SKM-1 treated with dmso at 0.1 percent for 144 hours (cell line): ENCODE data around the gene MST1.
"Not testable (repeated sequence)": the region's sequence is repeated elsewhere in the genome, so short reads cannot be mapped to it uniquely, and the experiment has no call there.

ENCODE experiments used
- DNase-seq: peaks from one replicate; lab custom pipeline; 2025; ENCODE audit not compliant: unreplicated experiment; lab: John Stamatoyannopoulos, UW

MST1 gene

DNA sequence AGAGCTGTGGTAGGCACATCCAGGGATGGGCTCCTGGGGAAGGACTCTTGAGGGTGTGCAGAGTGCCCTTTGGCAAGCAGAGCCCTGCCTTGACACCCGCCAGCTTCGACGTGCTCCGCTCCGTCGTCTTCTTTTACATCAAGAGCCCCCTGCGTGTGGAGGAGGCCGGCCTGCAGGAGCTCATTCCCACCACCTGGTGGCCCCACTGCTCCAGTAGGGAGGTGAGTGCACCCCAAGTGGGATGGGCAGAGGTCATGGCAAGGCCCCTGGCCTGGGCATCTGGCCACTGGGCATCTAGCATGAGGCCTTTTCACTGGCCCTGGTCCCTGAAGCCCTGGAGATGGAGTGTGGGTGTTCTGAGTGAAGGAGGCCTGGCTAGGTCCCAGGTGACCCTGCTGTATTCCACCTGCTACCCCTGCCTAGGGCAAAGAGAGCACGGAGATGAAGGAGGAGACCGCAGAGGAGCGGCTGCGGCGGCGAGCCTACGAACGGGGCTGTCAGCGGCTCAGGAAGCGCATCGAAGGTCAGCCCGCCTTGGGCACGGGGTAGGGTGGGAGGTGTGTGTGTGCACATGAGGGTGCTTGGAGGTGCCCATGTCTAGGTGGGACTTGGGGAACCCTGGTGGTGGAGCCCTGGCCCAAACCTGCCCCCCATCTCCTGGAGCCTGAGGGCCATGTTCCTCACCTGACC is 12.3 kb upstream of the MST1 start:
- DNase-seq: no peak

DNA sequence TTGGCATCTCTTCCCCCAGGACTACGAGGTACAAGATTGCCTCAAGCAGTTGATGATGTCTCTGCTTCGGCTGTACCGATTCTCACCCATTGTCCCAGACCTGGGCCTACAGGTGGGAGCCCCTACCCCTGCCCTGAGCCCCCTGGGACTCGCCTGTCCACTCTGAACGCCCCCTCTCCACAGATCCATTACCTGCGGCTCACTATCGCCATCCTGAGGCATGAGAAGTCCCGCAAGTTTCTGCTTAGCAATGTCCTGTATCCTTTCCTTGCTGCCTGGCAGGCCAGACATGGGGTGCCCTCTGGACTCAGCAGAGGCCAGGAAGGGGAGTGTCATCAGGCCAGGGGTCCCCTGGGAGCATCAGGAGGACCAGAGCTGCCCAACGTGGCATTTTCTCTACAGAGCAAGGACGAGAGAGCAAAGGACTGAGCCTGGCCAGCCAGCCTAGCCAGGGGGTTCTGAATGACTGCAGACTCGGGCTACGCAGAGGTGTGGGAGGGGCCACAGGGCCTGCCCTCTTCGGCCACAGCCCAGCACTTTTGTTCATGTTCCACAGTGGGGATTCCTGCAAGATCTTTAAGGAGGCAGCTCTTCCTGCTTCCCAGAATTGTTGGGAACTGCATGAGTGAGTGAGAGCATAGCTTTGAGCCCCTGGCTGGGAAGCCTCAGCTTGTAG is 11.3 kb upstream of the MST1 start:
- DNase-seq: no peak

DNA sequence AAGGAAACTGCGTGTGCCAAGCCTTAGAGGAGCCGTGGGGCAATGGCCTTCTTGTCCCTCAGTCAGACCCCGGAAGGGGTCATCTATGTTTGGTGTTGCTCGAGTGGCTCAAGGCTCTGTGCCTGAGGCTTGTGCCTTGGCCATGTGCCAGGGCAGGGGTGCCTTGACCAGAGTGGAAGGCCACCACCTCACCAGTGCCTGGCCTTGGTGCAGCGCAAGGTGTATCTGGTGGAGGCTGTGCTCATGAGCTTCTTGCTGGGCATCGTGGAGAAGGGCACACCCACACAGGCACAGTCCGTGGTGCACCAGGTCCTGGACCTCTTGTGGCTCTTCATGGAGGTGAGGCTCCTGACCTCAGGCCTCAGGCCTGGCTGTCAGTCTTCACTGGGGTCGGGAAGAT is 10.7 kb upstream of the MST1 start:
- no peak for DNase-seq

DNA sequence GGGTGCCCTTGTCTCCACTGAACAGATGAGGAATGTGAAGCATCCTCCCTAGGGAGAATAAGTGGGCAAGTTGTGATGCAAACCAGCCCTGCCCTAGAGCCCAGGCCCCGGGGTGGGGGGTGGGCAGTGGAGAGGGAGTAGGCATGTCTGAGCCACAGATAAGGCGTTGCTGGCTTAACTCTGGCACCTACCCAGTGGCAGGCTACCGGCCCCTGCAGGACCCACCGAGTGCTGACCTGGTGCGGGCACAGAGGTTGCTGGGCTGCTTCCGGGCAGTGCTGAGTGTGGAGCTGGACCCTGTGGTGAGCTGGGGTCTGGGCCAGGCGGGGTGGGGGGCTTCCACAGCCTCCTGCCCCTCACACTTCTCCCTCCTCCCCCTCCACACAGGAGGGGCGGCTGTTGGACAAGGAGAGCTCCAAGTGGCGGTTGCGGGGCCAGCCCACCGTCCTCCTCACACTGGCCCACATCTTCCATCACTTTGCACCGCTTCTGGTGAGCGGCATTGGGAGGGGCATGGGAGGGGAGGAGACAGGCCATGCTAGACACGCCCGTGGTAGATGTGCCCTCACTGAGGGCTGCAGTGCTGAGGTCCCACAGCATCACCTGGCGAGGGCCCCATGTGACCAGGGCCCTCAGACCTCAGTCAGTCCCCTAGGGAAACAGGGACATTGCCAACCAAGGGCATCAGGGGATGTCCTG is 10.2 kb upstream of the MST1 start:
- DNase-seq: no peak

DNA sequence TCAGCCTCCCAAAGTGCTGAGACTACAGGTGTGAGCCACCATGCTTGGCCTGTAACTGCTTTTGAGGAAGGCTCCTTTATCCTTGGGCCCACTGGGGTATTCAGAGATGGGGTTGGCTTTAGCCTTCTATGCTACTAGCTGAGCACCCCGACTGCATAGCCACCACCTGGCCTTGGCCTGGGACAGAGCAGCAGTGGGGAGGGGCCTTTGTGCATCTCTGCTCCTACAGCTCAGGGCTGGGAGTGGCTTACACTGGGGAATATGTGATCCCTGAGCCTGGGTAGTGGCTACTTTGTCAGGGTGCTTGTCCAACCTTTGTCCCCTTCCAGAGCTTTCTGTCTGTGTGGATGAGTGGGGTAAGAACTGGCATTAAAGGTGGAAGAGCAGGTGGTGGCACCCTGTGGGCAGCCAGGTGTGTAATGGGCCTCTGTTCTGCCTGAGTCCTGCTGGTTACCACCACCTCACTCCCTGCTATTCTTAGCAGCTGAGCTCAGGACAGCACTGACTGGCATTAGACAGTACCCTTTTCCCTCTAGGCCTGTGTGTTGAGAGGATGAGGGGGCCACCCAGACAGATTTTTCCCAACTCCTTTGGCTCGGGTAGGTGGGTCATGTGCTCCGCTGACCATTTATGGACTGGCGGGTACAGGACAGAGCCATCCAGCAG is 6.2 kb upstream of the MST1 start:
- DNase-seq: not testable (repeated sequence)

DNA sequence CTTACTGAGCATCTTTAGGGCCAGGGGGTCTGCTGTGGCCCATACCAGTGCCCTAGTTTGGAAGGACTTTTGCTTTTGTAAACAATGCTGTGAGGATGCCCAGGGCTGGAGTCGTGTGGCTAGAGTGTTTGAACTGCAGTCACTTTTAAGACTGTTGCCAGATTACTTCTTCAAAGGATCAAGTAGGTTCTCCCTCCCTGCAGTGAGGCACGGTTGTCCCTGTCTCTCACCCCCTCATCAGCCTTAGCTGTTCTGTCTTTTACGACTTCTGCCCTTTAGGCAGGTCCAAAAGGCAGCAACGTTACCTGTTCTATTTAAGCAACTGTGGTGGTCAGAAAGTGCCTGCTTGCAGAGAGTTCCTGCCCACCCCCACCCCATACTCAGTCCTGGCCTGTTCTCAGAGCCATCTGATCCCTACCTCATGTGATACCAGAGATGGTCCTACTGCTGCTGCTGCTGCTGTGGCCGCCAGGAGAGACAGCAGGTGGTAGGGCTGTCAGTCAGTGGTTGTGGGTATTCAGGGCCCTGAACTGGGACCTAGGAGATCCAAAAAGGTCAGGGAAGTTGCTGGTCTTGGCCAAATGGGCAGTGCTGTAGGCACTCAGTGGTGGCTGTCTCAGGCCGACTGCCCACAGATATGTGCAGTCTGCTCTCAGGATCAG is 5.3 kb upstream of the MST1 start:
- not testable (repeated sequence) for DNase-seq

DNA sequence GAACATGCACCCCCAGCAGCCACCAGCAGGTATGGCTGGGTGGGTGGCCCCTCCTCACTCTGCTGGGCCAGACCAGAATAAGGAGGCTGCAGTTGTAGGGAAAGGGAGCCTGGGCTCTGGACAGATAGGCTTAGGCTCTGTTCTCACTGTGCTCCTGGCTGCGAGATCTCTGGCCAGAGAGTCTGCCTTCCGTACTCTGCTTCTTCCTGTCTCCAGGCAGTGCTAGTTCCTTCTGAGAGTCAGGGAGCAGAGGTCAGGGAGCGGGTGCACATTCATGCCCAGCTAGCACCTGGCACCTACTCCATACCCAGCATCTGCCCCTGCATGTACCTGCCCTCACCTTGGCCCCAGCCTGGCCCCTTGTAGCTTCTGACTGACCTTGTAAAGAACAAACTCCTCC is 2.2 kb upstream of the MST1 start:
- DNase-seq: not testable (repeated sequence)

DNA sequence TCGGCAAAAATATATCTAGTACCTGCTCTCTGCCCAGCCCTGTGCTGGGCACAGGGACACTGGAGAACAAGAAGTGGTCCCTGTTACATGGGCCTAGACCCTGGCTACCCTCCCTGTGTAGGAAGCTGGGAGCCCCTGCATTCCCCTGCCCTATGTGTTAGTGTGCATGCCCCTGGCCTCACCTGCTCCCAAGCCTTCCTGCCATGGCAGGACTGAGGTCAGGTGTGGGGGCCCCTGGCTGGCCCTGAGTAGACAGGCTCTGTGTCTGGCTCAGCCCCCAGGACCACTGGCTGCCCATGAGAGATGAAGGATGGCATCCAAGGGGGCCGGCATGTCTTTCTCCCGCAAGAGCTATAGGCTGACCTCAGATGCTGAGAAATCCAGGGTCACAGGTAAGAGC is 1.6 kb upstream of the MST1 start:
- not testable (repeated sequence) for DNase-seq

DNA sequence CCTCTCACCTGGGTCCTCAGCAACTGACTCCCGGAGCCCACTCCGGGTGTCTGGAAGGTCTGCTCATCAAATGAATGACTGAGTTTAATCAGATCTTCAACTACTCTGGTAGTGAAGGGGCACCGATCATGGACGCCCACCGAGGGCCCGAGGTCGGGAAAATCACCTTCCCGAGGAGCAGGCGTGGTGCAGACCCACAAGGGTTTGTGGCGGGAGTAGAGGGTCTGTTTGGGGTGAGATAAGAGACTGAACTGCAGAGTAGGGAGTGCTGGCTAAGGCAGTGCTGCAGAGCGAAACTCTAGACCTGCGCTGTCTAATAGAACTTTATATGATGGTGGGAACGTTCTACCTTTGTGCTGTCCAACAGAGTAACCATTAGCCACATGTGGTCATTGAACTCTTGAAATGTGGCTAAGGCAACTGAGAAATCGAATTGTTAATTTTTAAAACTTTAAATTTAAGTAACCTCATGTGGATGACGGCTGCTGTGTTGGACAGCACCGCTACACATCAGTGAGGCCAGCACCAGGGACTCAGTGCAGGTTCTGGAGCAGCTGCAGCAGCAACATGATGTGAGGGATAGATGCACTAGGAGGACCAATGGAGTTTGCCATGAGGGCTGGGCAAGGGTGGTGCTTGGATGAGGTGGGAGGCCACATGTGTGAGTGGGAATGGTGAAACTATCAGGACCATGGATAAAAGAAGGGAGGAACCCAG is 792 bp upstream of the MST1 start:
- not testable (repeated sequence) for DNase-seq

DNA sequence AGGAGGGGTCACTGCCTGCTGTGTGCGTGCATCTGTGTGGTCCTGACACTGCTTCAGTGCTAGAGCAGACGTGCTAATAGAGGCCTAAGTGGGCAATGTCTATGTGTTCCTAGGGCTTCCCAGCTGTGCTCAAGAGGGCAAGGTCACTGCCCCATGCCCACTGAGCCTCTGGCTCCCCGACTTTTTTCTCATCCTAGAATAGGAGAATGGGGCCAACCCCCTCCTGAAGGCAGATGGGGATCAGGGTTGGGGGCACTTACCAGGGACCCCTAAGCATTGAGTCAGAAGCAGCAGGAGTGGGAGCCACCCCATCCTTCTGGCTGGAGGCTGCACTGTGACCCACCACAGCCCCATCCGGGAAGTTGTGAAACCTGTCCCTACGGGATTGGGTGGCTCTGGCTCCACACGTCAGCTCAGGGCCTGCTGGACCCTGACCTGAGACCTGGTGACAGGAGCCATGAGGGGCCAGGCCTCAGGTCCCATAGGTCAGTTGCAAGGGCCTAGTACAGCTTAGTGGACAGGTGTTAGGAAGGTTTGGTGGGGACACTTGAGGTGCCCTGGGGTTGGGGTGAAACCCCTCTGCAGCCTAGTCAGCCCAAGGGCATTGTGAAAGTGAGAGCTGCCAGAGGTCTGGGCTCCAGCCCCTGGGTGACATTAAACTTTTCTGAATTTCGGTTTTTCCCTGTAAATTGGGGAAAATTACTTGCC is 782 bp downstream of the MST1 start:
- not testable (repeated sequence) for DNase-seq

DNA sequence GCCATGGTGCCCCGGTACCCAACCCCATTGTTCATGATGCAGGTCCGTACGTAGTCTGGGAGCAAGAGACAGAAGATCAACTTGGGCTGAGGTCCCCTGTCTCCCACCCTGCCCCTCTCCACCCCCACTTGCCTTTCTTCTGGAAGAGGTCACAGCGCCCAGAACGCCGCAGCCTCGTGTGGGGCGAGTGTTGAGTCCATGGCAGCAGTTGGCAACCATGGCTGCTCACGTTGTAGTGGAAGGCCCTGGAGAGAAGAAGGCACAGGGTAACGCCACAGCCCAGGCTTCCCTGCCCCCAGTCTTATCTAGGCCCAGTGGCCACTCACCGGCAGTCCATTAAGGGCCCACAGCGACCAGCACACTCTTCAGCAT is 1.9 kb downstream of the MST1 start:
- DNase-seq: not testable (repeated sequence)

DNA sequence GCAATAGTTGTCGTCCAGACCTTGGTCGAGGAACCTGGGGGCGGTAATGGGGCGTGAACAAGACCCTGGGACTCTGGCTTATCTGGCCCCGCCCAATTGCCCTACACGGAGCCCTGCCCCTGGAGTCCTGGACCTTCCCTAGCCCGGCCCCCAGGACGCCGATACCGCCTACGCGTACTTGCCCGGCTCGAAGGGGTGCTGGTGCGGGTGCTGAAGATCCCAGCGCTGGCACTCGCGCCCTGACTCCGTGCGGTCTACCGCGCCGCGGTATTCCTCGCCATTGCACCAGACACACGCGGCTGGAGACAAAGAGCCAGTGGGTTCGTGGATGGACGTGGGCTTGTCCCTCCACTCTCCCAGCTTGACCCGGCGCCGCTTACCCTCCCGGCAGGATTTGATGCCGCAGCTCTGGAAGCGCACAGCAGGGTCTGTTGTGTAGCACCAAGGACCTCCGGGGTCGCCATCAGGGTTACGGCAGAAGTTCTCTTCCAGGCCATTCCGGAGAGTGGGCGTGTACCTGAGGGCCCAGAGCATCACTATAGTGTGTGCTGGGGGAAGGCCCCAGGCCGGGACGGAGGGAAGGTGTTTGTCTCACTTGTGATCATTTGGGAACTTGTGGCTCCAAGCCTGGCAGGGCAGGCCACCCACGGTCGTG is 2.4 kb downstream of the MST1 start:
- not testable (repeated sequence) for DNase-seq

DNA sequence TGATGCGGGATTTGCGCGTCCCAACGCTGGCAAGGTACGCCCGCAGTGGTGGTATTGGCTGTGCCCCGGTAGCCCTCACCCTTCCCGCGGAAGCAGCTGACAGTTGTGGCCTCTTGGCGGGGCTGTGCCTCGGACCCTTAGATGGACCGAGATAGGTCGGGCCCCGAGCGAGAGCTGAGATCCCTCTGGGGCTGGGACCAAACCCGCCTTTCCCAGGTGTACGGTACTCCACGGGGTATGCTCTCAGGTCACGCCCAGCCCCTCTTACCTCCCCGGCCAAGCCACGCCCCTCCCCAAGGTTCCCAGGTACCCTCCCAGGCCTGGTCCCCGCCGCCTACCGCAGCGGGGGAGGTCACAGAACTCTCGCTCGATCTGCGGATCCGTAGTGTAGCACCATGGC is 2.9 kb downstream of the MST1 start:
- DNase-seq: not testable (repeated sequence)

DNA sequence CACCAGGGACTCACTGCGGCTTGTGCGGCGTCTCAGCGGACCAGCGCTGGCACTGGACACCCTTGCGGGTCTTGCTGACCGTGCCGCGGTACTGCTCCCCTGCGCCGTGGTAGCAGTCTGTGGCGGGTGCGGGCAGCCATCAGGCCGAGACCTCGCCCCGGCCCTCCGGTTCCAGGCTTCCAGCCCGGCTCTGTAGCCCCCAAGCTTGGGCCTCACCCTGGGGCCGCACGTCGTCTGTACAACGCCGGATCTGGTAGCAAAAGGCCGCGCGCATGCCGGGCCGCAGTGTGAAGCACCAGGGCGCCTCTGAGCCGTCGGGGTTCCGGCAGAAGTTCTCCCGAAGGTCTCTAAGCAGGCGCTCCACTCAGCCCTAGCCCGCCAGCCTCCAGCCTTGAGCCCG is 3.4 kb downstream of the MST1 start:
- DNase-seq: not testable (repeated sequence)

DNA sequence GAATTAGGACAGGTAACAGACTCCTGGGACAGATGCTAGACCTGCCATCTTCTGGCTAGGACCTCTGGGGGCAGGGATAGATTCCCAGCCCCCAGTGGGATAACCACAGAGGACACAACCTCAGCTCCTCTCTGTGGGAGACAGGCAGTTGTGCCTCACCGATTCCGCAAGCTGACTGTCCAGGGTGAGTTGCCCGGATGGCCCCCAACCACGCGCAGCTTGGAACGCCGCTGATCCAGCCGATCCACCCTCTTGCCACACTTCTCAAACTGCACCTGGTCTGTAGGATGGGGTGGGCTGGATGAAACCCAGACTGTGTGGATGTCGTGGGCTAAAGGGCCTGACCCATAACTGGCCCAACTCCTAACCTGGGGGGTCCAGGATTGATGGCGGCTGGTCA is 4.2 kb downstream of the MST1 start:
- not testable (repeated sequence) for DNase-seq

DNA sequence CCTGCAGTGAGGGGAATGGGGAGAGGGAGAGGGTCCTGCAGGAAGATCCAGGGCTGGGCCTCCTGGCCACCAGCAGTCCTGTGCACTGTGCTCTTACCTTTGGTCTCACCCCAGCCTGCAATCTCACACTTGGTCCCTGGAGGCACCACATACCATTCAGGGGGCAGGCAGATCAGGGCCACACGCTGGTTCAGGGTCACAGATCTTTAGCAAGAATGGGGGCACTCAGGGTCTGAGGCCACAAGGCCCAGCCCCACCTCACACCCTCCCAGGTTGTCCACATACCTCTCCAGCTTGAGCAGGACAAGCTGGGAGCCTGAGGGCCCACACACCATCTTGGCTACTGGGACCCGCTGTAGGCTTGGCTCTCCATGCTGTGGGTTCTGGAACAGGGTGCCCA is 4.8 kb downstream of the MST1 start:
- not testable (repeated sequence) for DNase-seq

DNA sequence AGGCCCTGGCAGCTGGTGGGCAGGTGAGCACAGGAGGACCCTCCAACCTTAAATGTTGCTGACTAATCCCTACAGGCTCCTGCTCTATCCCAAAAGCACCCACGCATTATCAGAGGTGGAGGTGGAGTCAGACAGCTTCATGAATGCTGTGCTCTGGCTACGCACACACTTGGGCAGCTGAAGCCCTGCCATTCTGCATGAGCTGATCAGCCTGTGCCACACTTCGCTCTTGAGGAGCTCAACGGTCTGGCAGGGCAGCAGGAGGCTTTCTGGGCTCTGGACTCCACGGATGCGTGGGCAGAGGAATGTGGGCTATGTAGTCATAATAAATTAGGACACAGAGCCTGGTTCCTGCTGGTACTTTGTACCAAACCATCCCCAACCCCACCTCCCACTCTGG is 6.1 kb downstream of the MST1 start:
- DNase-seq: no peak

DNA sequence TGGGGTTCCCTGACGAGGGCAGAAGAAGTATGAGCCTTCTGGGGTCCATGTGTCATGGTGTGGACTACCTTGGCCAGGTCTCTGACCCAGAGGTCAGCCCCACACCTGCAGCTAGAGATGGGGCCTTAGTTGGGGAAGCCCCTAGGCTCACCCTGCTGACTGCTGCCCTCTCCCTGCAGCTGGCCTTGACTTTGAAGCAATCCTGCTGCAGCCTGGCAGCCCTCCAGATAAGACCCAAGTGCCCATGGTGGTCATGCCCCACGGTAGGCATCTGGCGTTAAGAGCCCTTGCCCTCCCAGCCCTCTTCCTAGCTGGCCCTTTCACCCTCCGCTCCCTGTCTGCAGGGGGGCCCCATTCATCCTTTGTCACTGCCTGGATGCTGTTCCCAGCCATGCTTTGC is 7.7 kb downstream of the MST1 start:
- no peak for DNase-seq

DNA sequence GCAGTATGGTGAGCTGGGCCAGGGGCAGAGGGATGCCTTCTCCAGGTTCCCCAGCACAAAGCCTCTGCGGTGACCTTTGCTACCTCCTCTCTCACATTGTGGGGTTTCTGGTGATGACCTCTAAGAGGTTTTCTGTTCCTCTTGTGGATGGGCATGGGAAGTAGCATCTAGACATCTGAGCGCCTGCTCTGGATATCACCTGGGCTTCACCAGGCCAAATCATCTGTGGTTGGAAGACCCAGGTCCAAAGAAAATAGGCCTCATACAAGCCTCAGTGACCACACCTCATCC is 8.1 kb downstream of the MST1 start:
- no peak for DNase-seq
